H4 (cell line): ENCODE results near the gene U2AF2. TPM values are rescaled to one million over a fixed set of nuclear protein-coding genes. Genes with fewer than 3 reads are reported as not detected.
A peak's percentile ranks its signal among the peaks of the same experiment; 100 is the strongest.

Source experiments
- DNase-seq: peaks from one replicate; pipeline ENCODE4 v3.0.0-alpha.2; 2015; ENCODE audit warnings: low spot score
- total RNA-seq: library from RNA; depleted of rRNA; stranded (reverse); fragments of >200 nt; shearing (Covaris generic); gene quantifications from 2 replicates; pipeline ENCODE4 v1.2.3, GENCODE V29; 2014

U2AF2 gene
- total RNA-seq, 1 experiment from 2014 or later: 95.5 TPM

DNA sequence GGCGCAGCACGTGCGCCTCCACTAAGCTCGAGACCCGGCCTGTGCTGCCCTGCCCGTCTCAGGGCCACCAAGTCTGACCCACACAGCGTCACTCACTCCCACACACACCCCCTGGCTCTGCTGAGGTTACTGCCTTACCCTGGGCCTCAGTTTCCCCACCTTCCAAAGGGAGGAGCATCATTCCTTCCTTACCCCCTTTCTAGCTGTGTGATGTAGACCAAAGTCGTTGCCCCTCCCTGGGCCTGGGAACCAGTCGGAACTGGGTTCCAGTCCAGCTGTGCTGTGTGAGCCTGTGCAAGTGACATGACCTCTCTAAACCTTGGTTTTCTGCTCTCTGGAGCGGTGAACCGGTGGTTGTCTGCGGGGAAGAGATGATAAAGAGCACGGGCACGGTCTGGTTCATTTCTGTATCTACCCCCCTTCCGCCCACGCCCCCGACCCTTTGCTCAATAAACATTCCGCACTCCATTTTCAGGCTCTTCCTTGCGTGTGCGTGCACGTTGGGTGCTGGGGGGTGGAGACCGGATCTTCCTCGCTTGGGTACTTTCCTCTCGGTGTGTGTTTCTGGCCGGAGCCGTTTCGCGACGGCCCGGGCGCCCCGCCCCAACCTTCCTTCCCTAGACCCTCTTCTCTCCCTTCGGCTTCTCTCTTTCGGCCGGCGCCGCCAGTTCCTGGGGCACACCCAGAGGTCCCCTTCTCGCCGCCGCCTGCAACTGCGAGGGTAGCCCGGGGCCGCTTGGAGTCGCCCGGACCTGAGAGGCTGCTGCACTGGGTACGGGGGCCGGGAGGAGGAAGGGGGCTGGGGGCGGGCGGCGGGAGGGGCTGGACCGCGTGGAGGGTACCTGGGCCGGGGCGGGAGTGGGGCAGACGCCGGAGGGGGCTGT lies 11.6 kb upstream of the U2AF2 start, which contains the start of gene ZNF581:
Gene ZNF581, plus strand, starts transcription at position 647 of the 884 bp plus-strand sequence. CDS start 923 bp downstream, outside the sequence.
- DNase-seq: peak; percentile 81

DNA sequence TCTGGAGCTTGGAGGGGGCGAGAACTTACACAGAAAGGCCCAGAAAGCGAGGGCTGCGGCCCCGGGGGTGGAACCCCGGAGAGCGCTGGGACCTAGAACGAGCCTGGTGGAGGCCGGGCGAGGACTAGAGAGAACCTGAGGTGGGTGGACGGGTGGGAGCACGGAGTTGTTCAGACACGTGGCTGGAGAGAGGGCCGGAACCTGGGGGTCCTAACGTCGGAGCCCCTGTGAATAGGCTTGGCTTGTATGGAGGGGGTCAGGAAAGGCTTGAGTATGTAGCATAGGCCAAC lies 11.0 kb upstream of the U2AF2 start:
- DNase-seq: no peak

DNA sequence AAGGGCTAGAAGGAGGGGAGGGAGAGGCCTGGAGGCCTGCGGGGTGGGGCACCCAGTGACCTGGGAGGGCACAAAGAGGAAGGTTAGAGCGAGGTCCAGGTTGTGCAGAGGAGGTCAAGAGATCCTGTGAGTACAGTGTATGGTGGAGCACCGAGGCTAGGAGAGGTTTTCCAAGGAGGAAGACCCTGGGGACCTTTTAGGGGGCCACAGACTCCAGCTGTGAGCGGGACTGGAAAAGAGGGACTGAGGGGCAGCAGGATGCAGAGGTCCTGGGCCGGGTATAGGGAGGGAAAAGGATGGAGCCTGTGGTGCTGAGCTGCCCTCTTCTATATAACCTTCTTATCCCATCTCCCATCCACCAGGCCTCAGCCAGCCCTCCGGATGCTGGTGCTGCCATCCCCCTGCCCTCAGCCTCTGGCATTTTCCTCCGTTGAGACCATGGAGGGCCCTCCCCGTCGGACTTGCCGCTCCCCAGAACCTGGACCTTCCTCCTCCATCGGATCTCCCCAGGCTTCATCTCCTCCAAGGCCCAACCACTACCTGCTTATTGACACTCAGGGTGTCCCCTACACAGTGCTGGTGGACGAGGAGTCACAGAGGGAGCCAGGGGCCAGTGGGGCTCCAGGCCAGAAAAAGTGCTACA lies 10.5 kb upstream of the U2AF2 start:
- no peak for DNase-seq

DNA sequence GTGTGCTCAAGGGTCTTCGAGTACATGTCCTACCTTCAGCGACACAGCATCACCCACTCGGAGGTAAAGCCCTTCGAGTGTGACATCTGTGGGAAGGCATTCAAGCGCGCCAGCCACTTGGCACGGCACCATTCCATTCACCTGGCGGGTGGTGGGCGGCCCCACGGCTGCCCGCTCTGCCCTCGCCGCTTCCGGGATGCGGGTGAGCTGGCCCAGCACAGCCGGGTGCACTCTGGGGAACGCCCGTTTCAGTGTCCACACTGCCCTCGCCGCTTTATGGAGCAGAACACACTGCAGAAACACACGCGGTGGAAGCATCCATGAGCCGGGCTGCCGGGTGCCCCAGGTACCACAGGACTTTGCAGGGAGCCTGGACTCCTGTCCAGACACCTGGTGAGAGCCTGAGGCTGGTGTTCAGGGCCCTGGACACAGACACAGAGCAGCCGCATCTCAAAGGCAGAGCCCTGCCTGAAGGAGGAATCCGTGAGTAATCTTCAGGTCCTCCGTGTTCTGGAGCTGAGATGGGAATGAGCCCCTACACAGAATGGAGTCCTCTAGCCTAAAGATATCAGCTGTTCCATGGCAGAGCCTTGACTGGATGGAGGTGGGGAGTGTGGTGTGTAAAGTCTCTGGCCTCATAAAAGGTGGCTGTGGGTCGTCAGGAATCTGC lies 9.9 kb upstream of the U2AF2 start:
- no peak for DNase-seq

DNA sequence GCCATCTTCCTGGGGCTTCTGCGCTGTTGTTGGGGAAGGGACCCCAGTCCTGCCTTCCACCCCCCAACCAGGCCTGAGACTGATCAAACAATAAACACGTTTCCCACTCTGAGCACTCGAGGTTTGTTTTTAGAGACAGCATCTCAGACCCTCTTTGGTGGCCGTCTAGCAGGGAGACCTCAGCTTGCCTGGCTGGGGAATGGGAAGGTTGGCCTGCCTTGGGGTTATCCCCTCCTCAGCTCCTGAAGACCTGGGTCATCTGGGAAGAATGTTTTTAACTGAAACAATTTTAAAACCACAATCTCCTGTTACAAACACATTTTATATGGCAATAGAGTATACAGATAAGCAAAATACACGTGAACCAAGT lies 9.3 kb upstream of the U2AF2 start:
- DNase-seq: no peak

DNA sequence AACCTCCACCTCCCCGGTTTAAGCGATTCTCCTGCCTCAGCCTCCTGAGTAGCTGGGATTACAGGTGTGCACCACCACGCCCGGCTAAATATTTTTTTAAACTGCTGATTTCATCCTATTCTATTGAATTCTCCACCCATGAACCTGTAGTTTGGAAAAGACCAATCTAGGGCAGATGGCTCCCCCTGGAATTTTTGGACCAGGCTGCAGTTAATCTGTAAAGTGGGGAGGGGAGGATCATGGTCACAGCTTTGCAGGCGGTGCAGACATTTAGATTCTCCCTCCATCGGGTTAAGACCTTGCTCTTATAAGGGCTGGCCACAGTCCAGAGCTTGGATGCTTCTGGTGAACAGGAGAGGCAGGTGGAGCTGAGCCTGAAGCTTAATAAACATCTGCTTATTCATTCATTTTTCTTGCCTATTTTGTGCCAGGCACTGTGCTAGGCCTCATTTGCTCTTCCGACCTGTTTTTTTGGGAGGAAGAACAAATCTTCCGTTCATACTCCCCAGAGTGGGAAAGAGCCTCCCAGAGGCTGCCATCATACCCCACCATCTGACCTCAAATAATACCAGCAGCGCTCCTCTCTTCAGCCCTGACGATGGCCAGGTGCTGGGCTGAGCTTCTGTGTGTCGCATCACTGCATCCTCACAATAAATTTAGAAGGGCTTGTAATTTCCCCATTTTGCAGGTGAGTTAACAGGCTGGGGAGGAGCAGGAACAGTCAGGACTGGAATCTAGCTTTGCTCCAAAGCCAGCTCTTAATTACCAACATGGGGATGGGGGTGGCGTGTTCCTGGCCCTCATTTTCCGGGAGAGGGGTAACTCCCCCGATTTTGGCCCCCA lies 7.7 kb upstream of the U2AF2 start:
- DNase-seq: no peak

DNA sequence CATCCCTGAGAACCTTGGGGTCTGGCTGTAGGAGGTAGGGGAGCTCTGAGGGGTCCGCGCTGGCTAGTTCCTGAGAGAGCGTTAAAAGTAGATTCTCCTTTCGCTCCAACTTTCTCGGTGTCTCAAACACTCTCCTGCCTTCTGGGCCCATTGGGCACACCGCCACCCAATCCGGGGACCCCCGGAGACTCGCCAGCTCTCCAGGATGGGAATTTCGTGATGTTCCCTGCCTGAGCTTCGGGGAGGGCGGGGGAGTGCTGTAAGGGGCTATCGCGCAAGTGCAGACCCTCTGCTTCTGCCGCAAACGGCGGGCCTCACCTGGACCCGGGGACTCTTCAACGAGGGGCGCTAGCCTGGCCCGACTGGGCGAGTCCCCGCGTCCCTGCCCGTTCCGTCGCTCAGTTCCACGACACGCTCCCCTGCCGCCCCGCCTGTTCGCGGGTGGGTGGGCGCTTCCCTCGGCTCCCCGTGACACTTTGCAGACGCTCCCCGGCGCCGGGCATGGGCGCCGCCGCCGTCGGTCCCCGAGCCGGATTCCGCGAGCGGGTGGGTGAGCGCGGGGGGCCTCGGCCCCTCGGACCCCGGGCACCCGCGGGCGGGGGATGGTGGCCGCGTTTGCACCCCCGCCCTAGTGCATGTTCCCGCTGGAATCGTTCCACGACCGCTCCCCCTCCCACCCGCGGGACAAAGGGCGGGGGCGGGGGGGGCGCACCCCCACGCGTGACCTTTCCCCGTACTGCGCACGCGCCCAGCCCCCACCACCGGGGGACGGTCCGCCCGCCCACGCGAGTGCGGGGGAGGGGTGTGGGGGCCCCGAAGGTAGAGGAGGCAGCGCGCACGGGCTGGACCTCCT lies 6.9 kb upstream of the U2AF2 start, which contains the start of gene CCDC106:
Gene CCDC106, plus strand, starts transcription at position 481 of the 853 bp plus-strand sequence. CDS start 835 bp downstream, outside the sequence.
- DNase-seq: no peak

DNA sequence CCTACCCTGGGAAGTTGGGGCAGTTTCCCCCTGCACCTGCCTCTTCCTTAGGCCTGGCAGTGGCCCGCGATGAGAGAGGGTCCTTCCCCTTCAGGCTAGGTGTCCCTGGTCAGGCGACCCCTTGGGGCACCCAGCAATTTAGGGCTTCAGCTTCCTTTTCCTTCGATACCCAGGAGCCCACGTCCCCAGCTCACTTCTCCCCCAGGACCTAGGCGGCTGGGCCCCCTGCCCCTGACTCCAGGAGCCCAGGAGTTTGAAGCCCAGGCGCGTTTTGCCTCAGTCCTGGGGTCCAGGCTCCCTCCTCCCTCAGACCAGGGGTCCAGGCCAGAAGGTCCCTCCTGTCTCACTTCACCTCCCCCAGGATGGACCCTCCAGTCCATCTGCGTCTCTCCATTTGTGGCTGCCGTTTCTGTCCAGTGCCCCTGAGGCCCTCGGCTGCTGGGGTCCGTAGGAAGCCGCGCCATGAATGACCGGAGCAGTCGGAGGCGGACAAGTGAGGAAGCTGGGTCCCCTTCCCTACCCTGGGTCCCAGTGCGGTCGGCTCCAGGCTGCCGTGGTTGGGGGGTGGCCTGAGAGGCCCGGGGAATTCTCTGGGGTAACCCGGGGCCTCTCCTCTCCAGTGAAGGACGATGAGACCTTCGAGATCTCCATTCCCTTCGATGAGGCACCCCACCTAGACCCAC lies 6.1 kb upstream of the U2AF2 start:
- DNase-seq: no peak

DNA sequence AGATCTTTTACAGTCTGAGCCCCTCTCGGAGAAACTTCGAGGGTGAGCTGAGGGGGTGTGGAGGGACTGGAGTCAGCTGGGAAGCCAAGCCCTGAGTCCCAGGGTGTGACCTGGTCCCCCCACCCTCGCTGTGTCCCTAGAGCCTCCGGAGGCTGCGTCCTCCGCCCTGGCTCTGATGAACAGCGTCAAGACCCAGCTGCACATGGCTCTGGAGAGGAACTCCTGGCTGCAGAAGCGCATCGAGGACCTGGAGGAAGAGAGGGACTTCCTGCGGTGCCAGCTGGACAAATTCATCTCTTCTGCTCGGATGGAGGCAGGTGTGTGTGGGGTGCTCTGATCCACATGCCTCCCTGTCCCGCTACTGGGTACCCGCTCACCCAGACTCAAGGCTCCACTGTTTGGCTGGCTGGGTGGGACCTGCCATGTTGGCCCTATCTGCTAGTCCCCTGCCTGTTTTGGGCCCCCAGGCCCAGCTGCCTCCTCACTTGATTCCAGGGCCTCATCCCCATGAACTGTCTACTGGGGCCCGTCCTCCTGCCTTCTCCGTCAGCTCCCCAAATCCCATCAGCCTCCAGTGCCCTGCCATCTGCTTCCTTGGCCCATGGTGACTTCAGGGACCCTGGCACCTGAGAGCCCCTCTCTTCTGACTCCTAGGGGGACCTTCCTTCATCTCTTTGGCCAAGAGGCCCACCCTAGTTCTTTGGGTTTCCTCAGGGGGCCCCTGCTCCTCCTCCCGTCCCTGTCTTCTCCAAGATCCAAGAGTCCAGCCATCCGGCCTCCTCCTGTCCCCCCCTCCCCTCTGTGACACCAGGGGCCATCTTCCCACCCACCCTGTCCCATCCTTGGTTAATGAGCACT lies 5.3 kb upstream of the U2AF2 start:
- no peak for DNase-seq

DNA sequence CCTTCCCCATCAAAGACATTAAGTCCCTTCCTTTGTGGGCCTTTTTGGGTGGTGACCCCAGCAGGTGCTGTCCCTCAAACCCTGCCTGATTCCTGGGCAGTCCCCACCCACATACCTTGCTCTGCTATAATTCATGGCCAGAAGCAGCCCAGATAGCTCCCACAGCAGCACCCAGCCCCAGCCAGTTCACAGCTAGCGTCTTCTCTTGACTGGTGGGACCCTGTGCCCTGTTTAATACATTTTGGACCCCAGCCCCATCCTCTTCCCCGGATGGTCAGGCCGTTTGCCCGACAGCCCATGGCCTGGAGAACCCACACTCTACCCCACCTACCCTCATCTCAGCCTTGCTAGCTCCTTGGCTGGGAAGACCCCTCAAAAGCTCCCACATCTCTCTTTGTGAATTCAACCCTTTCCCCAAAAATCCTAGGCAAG lies 4.7 kb upstream of the U2AF2 start:
- DNase-seq: no peak

DNA sequence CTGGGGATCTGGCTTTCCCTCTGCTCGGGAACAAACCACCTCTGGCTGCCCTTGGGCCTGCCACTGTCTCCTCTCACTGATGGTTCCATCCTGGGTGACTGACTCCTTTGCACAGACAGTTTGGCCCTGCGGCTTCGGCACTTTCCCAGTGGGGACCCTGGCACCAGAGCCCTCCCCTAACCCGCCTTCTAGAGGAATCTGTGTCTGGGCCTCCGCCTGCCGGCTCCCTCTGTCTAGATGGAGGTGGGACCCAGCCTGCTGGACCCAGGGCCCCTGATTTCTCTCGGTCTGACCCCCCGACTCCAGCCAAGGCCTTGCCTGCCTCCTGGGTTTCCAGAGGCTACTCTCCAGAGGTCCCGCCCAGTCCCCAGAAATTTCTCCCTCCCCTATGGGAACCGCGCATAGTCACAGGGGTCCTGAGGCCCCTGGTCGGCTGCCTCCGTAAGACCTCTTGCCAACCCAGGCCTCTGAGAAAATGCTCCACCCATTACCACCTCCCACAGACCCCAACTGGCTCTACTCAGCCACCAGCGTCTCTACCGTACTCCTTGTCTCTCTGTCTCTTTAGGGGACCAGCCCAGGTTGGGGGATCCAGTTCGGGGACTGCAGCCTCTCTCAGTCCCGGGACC lies 4.1 kb upstream of the U2AF2 start:
- DNase-seq: no peak

DNA sequence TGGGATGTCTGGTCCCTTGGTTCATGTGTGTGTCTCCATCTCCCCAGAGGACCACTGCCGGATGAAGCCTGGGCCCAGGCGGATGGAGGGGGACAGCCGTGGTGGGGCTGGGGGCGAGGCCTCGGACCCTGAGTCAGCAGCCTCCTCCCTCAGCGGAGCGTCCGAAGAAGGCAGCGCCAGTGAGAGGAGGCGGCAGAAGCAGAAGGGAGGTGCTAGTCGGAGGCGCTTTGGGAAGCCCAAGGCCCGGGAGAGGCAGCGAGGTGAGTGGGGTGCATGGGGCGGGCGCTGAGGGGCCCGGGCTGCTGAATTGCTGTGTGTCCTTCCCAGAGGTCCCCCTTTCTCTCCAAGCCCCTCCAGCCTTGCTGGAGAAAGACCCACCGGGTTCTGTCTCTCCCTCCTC lies 3.6 kb upstream of the U2AF2 start:
- no peak for DNase-seq

DNA sequence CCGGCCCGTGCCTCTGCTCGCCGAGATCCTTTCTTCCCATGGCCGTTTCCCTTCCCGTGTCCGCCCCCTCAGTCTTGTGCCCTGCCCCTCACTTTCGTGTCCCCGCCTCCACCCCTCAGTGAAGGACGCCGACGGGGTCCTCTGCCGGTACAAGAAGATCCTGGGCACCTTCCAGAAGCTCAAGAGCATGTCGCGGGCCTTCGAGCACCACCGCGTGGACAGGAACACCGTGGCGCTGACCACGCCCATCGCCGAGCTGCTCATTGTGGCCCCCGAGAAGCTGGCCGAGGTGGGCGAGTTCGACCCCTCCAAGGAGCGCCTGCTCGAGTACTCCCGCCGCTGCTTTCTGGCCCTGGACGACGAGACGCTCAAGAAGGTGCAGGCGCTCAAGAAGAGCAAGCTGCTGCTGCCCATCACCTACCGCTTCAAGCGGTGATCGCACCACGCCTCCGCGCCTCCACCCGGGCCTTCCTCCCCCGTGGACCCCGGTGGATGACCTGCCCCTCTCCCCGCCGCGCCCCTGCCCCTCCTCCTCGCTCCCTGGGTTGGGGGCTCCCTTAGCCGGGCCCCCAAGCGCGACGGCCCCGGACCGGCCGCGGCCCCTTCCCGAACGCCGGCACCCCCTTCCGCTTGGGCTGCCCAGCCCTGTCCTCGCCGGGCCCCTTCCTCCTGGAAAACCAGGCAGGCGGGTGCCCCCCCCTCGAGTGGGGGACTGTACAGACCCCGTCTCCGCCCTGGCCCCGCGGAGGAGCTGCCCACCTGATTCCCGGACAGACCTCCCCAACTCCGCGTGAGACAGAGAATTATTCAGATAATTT lies 2.3 kb upstream of the U2AF2 start:
- no peak for DNase-seq

DNA sequence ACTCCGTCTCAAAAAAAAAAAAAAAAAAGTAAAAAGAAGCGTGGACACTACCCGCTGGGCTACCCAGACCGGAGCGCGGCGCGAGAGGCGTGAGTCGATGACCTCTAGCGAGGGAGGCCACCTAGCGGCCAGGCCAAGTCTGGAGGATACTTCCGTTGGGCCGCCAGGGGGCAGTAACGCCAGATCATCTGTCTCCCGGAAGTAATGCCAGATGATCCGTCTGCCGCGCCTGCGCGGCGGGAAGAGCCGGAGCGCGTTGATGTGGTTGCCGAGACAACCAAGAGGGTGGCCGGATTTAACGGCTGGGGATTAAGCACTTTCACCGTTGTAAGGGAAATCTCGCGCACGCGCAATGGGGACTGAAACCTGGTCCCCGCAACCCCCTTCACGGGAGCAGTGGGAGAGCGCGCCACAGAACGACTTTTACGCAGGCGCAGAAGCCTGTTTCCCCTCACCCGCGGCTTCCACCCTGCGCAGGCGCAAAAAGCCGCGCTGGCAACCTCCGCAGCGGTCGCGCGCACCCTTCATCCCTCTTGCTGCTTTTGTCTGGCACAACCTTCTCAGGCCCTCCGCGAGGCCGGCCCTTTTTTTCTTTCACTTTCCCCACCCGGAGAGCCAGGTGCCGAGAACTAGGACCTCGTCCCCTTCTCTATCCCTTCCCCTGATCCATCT lies 1.0 kb upstream of the U2AF2 start:
- peak; percentile 100 for DNase-seq

DNA sequence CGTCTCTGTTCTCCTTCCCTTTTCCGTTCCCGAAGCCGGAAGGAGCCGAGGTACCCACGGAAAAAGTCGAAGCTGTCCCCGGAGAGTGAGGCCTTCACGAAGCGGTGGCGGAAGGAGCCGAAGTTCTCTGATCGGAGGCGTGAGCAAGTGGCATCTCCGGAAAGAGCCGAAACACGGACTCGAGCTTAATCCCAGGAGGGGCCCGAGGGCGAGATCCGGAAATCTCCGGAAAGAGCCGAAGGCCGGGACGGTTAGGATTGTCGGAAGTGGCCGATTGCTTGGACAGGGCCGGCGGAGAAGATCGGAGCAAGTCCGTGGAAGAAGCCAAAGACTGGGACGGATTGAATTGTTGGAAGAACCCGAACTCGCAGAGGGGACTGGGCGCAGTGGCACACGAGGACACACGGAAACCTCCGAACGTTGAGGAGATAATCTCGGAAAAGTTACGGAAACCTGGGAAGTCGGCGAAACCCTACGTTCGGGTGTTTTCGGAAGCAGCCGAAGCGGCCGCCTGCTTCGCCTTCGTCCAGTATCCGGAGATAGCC lies 440 bp upstream of the U2AF2 start:
- DNase-seq: peak; percentile 100

DNA sequence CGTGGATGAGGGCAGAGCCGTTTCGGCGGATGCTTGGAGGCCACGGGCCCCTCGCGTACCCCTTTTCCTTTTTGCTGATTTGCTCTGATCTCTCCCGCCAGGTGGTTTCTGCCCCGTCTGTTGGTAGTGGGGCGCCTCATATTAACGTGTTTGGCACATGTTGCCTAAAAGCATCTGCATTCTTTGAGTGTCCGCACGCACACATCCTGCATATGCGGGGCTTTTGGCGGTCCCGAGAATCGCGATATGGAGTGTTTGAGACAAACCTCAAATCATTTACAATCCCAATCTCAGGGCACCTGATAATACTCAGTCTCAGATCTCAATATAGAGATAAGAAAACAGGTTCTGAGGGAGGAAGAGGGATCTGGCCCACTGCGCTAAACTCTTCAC lies 809 bp downstream of the U2AF2 start:
- no peak for DNase-seq

DNA sequence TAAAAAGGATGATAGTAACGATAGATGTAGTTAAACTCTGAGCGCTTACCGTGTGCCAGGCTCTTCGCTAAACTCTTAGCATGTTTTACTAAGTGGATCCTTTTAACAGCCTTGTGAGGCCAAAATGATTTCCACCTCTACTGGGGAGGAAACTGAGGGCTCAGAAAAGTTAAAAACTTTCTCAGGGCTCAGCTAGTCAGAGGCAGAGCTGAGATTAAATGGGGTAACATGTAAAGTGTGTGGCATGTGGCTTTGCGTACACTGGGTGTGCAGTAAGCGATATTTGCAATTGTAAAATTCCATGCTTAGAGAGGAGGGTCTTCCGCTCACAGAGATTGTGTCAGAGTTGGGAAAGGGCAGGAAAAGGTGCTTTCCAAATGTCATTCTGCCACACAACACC lies 1.7 kb downstream of the U2AF2 start:
- DNase-seq: no peak
